Measurements from ENCODE around the gene TMCC1.

TMCC1 gene

GRCh38 chr3:129673897-129674797 is 219.4 kb downstream of the TMCC1 start:
- no peak for DNase-seq

GRCh38 chr3:129673012-129673411 is 220.5 kb downstream of the TMCC1 start:
- no peak for DNase-seq

- no peak for DNase-seq
Measured at GRCh38 chr3:129672412-129672811, 221.1 kb downstream of the TMCC1 start.

- no peak for DNase-seq
Measured at GRCh38 chr3:129665024-129665768, 228.3 kb downstream of the TMCC1 start.

GRCh38 chr3:129663930-129664646 is 229.4 kb downstream of the TMCC1 start:
- no peak for DNase-seq

- no peak for DNase-seq
Measured at GRCh38 chr3:129663045-129663446, 230.5 kb downstream of the TMCC1 start.

GRCh38 chr3:129662191-129662608 is 231.3 kb downstream of the TMCC1 start:
- no peak for DNase-seq

GRCh38 chr3:129661766-129662165 is 231.7 kb downstream of the TMCC1 start:
- no peak for DNase-seq

- DNase-seq = no peak
Measured at GRCh38 chr3:129658110-129658843, 235.2 kb downstream of the TMCC1 start.

GRCh38 chr3:129657261-129658046 is 236.1 kb downstream of the TMCC1 start:
- no peak for DNase-seq

- no peak for DNase-seq
Measured at GRCh38 chr3:129656659-129657247, 236.8 kb downstream of the TMCC1 start.

GRCh38 chr3:129655291-129655700 is 238.2 kb downstream of the TMCC1 start:
- no peak for DNase-seq

GRCh38 chr3:129654131-129654530 is 239.4 kb downstream of the TMCC1 start:
- DNase-seq = no peak

GRCh38 chr3:129653019-129653418 is 240.5 kb downstream of the TMCC1 start:
- no peak for DNase-seq

- DNase-seq = no peak
Measured at GRCh38 chr3:129651435-129652202, 241.9 kb downstream of the TMCC1 start.

- peak; percentile 49 to 60 for DNase-seq
Measured at GRCh38 chr3:129650256-129650872, 243.1 kb downstream of the TMCC1 start.

GRCh38 chr3:129648391-129648790 is 245.1 kb downstream of the TMCC1 start:
- DNase-seq = no peak

GRCh38 chr3:129645286-129645685 is 248.2 kb downstream of the TMCC1 start:
- DNase-seq = no peak

GRCh38 chr3:129644836-129645235 is 248.7 kb downstream of the TMCC1 start:
- DNase-seq = no peak
